Measurements from ENCODE around the gene TNFAIP2.
A peak's percentile ranks its signal among the peaks of the same experiment; 100 is the strongest.

The TNFAIP2 gene

GRCh38 chr14:103089386-103090335 is 33.6 kb upstream of the TNFAIP2 start:
- no peak for DNase-seq
- Mint-ChIP-seq H3K36me3 (ENCODE audit: low read depth) (no peaks in the 10 kb centered on the region), H3K9me3 (no peaks in the 10 kb centered on the region), H3K27me3 (peaks cover 25% of the 10 kb centered on the region), H3K4me3 (no peak overlapping the region), H3K4me1 (ENCODE audit: low read depth) (peaks cover 7% of the 10 kb centered on the region), H3K27ac (no peak overlapping the region)

GRCh38 chr14:103090481-103091020 is 32.7 kb upstream of the TNFAIP2 start:
- peak overlapping the region; percentile 42 for H3K4me3 Mint-ChIP-seq
- H3K27ac Mint-ChIP-seq = no peak overlapping the region

GRCh38 chr14:103091041-103091882 is 32.0 kb upstream of the TNFAIP2 start:
- peak; percentile 86 for DNase-seq
- Mint-ChIP-seq H3K4me3 (peak overlapping the region; percentile 42), H3K36me3 (ENCODE audit: low read depth) (no peaks in the 10 kb centered on the region), H3K27ac (no peak overlapping the region), H3K27me3 (peaks cover 15% of the 10 kb centered on the region), H3K9me3 (no peaks in the 10 kb centered on the region), H3K4me1 (ENCODE audit: low read depth) (peaks cover 7% of the 10 kb centered on the region)

More at GRCh38 chr14:103090481-103091020, 32.7 kb upstream of the TNFAIP2 start:
- no peaks in the 10 kb centered on the region for H3K36me3 Mint-ChIP-seq (ENCODE audit: low read depth)
- no peaks in the 10 kb centered on the region for H3K9me3 Mint-ChIP-seq
- peaks cover 18% of the 10 kb centered on the region for H3K27me3 Mint-ChIP-seq
- DNase-seq = no peak
- peaks cover 7% of the 10 kb centered on the region for H3K4me1 Mint-ChIP-seq (ENCODE audit: low read depth)

DNA sequence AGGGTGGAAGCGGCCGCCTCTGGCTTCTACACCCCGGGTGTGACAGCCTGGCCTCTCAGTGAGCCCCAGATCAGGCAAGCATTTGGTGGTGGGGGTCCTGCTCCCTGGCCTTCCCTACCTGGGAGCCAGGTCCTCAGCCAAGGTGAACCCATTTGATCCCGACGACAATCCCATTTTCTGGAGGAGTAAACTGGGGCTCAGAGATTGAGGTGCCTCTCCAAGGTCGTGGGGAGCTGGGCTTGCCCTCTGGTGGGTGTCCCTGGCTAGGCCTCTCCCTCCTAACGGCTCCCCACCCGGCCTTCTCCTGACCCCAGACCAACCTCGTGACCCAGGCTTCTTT is 31.4 kb upstream of the TNFAIP2 start:
- Mint-ChIP-seq H3K4me1 (ENCODE audit: low read depth) (peaks cover 7% of the 10 kb centered on the region), H3K27me3 (peaks cover 10% of the 10 kb centered on the region), H3K27ac (no peak overlapping the region), H3K36me3 (ENCODE audit: low read depth) (no peaks in the 10 kb centered on the region), H3K4me3 (peak overlapping the region; percentile 42), H3K9me3 (no peaks in the 10 kb centered on the region)
- no peak for DNase-seq

GRCh38 chr14:103093856-103094405 is 29.3 kb upstream of the TNFAIP2 start:
- peaks cover 7% of the 10 kb centered on the region for H3K4me1 Mint-ChIP-seq (ENCODE audit: low read depth)
- H3K27ac Mint-ChIP-seq = no peak overlapping the region

DNA sequence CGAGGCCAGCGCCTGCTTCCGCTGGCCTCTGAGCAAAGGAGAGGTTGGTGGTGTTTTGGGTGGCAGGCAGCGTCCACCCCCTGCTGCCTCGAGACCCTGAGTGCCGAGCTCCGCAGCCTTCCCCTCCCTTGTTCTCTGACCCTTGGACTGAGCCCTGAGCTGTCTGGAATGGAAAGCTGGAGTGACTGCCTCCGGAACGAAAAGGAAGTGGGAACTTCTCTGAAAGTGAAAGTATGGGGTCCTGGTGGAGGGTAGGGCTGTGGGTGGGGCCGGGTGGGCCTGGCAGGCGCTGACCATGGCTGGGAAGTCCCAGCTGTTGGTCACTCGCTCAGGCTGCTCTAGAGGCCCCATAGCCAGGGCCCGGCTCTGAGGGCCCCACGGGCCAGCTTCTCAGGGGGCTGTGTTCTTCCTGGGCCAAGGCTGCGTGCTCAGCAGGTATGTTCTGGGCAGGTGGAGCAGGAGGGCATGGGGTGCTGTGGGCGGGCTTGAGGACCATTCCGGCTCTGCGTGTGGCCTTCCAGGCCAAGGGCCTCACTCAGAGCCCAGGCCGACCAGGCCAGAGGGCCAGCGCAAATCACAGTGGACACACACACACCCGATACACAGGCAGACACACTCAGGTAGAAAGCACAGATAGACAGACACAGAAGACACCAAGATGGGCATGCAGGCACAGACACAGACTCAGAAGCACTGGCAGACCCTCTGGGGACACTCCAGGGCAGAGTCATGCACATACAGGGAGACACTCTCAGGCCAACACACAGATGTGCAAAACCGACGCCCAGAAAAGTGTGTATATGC is 28.7 kb upstream of the TNFAIP2 start, which contains the start of gene EXOC3L4:
EXOC3L4 (plus strand) TSS at position 320 of the 804 bp plus-strand sequence. CDS start 5,495 bp downstream, outside the sequence.
- no peaks in the 10 kb centered on the region for H3K9me3 Mint-ChIP-seq
- no peak for DNase-seq
- no peaks in the 10 kb centered on the region for H3K36me3 Mint-ChIP-seq (ENCODE audit: low read depth)
- peaks cover 7% of the 10 kb centered on the region for H3K4me1 Mint-ChIP-seq (ENCODE audit: low read depth)
- no peak within 1 kb of the TSS for H3K27ac Mint-ChIP-seq
- no peak within 1 kb of the TSS for H3K4me3 Mint-ChIP-seq
- H3K27me3 Mint-ChIP-seq = peaks cover 8% of the 10 kb centered on the region

More at GRCh38 chr14:103093856-103094405, 29.3 kb upstream of the TNFAIP2 start:
- no peaks in the 10 kb centered on the region for H3K36me3 Mint-ChIP-seq (ENCODE audit: low read depth)
- no peak overlapping the region for H3K4me3 Mint-ChIP-seq
- H3K9me3 Mint-ChIP-seq = no peaks in the 10 kb centered on the region
- peaks cover 8% of the 10 kb centered on the region for H3K27me3 Mint-ChIP-seq
- DNase-seq = no peak

DNA sequence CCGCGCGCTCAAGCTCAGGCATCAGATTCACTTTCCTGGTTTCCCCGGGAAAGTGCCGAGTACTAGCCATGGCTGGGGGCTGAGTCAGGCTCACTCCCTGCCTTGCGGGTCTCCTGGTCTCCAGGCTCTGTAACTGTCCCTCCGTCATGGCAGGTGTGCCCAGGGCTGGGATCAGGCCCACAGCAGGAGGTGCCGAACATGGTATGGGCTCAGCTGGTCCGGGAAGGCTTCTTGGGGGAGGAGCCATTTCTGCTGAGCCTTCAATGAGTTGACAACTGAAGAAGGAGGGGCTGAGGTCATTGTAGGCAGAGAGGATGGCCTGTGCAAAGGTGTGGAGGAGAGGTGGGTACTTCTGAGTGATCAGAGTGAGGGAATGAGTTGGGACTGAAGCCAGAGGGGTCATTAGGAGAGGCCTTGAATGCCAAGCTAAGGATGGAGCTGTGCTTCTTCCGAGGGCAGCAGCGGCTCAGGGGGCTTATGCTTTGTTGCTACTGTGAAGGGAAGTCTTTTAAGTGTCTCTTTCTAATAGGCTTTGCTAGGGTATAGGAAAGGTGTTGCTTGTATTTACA is 28.0 kb upstream of the TNFAIP2 start:
- no peak overlapping the region for H3K27ac Mint-ChIP-seq
- H3K4me3 Mint-ChIP-seq = no peak overlapping the region
- H3K9me3 Mint-ChIP-seq = no peaks in the 10 kb centered on the region
- H3K36me3 Mint-ChIP-seq (ENCODE audit: low read depth) = no peaks in the 10 kb centered on the region
- no peak for DNase-seq
- H3K27me3 Mint-ChIP-seq = peaks cover 12% of the 10 kb centered on the region
- peaks cover 7% of the 10 kb centered on the region for H3K4me1 Mint-ChIP-seq (ENCODE audit: low read depth)

DNA sequence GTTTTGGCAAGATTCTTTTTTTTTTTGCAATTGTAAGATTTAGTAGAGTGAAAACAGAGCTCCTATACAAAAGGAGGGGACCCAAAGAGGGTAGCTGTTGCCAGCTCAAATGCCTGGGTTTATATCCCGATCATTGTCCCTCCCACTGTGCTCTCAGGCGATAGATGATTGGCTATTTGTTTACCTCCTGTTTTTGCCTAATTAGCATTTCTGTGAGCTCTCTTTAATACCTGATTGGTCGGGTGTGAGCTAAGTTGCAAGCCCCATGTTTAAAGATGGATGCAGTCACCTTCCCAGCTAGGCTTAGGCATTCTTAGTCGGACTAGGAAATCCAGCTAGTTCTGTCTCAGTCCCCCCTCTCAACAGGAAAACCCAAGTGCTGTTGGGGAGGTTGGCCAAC is 26.9 kb upstream of the TNFAIP2 start:
- no peaks in the 10 kb centered on the region for H3K36me3 Mint-ChIP-seq (ENCODE audit: low read depth)
- H3K4me3 Mint-ChIP-seq = no peak overlapping the region
- H3K9me3 Mint-ChIP-seq = no peaks in the 10 kb centered on the region
- no peak for DNase-seq
- H3K27ac Mint-ChIP-seq = no peak overlapping the region
- peaks cover 11% of the 10 kb centered on the region for H3K27me3 Mint-ChIP-seq
- peaks cover 2% of the 10 kb centered on the region for H3K4me1 Mint-ChIP-seq (ENCODE audit: low read depth)

GRCh38 chr14:103097244-103097993 is 25.8 kb upstream of the TNFAIP2 start:
- Mint-ChIP-seq H3K4me3 (no peak overlapping the region), H3K36me3 (ENCODE audit: low read depth) (no peaks in the 10 kb centered on the region), H3K9me3 (no peaks in the 10 kb centered on the region), H3K4me1 (ENCODE audit: low read depth) (no peaks in the 10 kb centered on the region), H3K27me3 (peaks cover 19% of the 10 kb centered on the region), H3K27ac (no peak overlapping the region)
- no peak for DNase-seq

DNA sequence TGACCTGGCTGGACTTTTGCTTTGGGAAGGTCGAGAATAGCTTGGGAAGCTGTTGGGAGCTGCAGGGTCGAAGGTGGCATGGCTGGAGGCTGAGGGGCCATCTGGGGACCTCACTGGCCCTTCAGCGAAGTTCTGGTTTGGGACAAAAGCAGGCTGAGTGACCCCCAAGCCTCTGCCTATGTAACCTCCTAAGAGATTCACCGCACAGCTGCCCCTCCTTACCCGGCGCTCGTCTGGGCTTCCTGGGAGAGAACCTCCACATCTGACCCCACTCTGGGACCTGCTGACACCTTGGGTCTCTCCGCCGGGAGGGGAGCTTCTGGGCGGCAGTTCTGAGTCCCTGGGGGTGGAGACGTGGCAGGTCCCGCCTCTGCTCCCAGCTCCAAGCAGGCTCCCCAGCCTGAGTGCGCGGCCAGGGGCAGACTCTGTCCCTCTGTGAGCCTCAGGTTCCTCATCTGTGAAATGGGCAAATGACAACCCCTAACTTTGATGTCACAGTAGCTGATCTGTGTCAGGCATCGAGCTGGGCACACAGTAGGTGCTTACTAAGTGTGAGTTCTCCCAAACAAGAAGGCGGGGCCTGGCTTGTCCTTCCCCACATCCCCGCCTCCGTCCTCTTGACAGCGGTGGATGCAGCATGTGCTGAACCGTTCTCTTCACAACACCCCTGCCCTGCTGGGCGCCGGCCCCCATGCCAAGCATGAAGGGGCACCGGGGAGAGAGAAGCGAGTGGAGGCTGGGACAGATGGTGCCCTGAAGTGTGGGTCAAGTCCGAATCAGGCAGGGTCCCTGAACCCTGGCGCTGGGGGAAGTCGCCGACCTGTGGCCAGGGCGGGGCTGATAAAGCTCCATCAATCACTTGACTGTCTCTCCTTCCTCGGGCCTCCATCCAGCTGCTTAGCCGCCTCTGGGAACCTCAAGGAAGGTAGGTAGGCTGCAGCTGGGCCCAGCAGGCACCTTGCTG is 25.0 kb upstream of the TNFAIP2 start:
- DNase-seq = no peak
- no peak overlapping the region for H3K4me3 Mint-ChIP-seq

DNA sequence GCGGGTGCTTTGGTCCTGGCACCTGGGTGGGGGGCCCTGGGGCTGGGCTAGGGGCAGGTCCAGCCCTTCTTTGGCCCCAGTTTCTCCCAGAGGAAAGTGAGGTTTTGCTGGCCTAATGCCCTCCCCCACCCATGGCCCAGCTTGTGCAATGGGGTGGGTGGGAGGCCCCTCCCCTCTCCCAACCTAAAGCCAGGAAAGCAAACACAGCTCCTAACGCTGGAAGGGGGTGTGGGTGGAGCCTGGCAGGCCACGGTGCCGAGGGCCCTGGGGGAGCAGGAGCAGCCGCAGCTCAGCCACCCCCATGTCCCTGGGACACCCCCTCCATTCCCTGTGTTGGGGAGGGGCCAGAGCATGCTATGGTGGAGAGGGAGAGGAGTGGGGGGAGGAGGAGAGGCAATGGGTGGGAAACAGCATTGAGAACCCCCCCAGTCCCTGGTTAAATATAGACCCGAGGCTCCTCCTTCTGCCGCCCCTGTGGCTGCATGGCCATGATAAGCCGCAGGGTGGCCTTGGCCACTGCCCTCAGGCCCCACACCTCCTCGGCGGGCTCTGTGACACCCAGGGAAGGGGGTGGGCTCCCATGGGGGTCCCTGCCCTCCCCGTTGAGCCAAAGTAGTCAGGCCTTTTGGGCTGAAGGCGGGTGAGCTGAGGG is 24.1 kb upstream of the TNFAIP2 start:
- no peak for DNase-seq
- H3K4me3 Mint-ChIP-seq = no peak overlapping the region
- no peaks in the 10 kb centered on the region for H3K36me3 Mint-ChIP-seq (ENCODE audit: low read depth)
- H3K9me3 Mint-ChIP-seq = no peaks in the 10 kb centered on the region
- peaks cover 31% of the 10 kb centered on the region for H3K27me3 Mint-ChIP-seq
- no peak overlapping the region for H3K27ac Mint-ChIP-seq
- H3K4me1 Mint-ChIP-seq (ENCODE audit: low read depth) = peaks cover 2% of the 10 kb centered on the region

More for the DNA sequence above, 25.0 kb upstream of the TNFAIP2 start:
- Mint-ChIP-seq H3K4me1 (ENCODE audit: low read depth) (no peaks in the 10 kb centered on the region), H3K36me3 (ENCODE audit: low read depth) (no peaks in the 10 kb centered on the region), H3K27ac (no peak overlapping the region), H3K27me3 (peaks cover 26% of the 10 kb centered on the region), H3K9me3 (no peaks in the 10 kb centered on the region)

Data from activated T-cell treated with anti-CD3 and anti-CD28 coated beads, Interleukin-2, amount 50 U/mL, for 24 hours (primary cell).